AG09319 (cell line): ENCODE data around the gene KNDC1.
"Not testable (repeated sequence)": the region's sequence is repeated elsewhere in the genome, so short reads cannot be mapped to it uniquely, and the experiment has no call there.

ENCODE experiments used
- DNase-seq: peaks from one replicate; pipeline ENCODE4 v3.0.0-alpha.2; 2010; ENCODE audit warnings: low read depth; ENCODE audit errors: extremely low read depth
- TF ChIP-seq, protein P1 (sequence below): IDR thresholded peaks from 2 replicates; pipeline ENCODE4 v1.5.1; 2011; ENCODE audit warnings: low read depth, mild to moderate bottlenecking, inconsistent platforms, low read length, moderate library complexity

KNDC1 gene

GRCh38 chr10:133159950-133160825 lies at the start of gene KNDC1:
TSS of gene KNDC1 (plus strand) at chr10:133160219. CDS start at chr10:133160468, 249 bp downstream.
- TF ChIP-seq, protein P1, sequence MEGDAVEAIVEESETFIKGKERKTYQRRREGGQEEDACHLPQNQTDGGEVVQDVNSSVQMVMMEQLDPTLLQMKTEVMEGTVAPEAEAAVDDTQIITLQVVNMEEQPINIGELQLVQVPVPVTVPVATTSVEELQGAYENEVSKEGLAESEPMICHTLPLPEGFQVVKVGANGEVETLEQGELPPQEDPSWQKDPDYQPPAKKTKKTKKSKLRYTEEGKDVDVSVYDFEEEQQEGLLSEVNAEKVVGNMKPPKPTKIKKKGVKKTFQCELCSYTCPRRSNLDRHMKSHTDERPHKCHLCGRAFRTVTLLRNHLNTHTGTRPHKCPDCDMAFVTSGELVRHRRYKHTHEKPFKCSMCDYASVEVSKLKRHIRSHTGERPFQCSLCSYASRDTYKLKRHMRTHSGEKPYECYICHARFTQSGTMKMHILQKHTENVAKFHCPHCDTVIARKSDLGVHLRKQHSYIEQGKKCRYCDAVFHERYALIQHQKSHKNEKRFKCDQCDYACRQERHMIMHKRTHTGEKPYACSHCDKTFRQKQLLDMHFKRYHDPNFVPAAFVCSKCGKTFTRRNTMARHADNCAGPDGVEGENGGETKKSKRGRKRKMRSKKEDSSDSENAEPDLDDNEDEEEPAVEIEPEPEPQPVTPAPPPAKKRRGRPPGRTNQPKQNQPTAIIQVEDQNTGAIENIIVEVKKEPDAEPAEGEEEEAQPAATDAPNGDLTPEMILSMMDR = no peak
- DNase-seq = no peak

DNA sequence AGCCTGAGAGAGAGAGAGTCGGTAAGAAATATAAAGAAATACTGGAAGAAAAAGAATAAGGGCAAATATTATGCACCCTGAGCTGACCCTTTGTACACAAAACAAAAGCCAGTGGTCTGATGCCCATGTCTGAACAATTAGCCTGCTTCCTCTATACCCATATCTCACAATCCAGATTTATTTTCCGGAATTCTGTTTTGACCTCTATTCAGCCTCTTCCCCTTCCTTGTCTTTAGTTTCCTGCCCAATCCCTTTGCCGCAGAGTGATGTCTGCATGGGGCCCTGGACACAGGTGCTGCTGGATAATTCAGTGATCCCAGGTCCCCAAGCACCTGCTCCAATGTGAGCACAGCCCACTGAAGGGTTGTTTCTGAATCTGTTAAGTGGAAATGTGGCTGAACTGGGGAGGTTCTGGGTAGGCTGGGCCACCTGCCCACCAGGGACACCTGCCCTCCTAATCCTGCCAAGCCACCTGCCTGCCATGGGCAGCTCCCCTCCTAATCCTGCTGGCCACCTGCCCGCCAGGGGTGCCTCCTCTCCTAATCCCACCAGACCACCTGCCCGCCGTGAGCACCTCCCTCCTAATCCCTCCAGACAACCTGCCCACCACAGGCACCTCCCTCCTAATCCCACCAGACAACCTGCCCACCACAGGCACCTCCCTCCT lies 49.3 kb upstream of the KNDC1 start:
- no peak for DNase-seq
- TF ChIP-seq, protein P1 = no peak

DNA sequence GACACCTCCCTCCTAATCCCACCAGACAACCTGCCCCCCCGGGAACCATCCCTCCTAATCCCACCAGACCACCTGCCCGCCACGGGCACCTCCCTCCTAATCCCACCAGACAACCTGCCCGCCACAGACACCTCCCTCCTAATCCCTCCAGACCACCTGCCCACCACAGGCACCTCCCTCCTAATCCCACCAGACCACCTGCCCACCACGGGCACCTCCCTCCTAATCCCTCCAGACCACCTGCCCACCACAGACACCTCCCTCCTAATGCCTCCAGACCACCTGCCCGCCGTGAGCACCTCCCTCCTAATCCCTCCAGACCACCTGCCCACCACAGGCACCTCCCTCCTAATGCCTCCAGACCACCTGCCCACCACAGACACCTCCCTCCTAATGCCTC lies 48.4 kb upstream of the KNDC1 start:
- not testable (repeated sequence) for DNase-seq

DNA sequence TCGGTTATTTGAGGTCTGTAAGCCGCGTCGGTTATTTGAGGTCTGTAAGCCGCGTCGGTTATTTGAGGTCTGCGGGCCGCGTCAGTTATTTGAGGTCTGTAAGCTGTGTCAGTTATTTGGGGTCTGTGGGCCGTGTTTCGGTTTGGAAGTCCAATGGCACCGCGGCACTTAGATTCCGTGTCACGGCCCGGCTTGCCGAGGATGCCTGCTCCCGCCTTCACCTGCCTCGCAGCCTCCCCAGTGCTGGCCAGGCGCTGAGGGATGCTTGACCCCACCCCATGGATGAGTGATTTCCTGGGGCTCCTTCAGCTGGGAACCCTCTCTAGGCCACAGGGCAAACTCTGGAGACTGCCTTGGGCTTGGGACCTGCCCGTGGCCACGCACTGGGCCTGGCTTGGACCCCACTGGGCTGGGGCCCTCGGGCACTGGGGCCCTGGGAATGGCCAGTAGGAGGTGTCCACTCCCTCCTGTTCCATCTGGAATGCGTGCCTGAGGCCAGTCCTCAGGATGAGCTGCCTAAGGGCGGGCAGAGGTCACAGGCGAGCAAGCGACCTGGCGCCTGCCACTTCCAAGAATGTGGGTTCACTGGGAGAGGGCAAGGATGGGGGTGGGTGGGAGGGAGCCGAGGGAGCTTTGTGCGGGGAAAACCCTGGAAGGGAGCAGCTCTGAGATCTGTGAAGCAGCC lies 46.7 kb upstream of the KNDC1 start:
- no peak for DNase-seq
- TF ChIP-seq, protein P1 = no peak

- TF ChIP-seq, protein P1 = no peak
- DNase-seq = no peak
These were observed 46.2 kb upstream of the KNDC1 start for GRCh38 chr10:133113847-133114246.

DNA sequence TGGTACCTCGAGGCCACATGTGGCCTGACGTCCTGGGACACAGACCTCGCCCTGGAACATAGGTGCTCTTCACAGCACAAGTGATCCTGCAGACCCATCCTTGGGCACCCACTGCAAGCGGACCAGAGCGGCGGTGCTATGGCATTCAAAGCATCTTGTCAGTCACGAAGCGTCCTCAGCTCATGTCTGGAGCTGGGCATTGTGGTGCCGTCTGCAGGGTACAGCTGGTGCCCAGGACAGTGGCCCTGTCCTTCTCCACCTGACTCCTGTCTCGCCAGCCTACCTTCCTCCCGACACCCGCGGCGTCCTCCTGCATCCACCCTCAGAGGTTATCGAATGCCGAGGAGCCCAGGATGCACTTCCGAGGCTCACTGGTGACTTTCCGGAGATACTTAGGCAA lies 45.8 kb upstream of the KNDC1 start:
- no peak for DNase-seq
- TF ChIP-seq, protein P1 = no peak

GRCh38 chr10:133114726-133115452 lies 45.1 kb upstream of the KNDC1 start:
- TF ChIP-seq, protein P1 = no peak
- no peak for DNase-seq
